ENCODE measurements around the gene ADAMTS12. TPM values are rescaled to one million over a fixed set of nuclear protein-coding genes. Genes with fewer than 3 reads are reported as not detected.

Gene ADAMTS12
- total RNA-seq, 1 experiment from 2014 or later = 6.2 TPM

- no peak overlapping the region for H3K56ac ChIP-seq (ENCODE audit: insufficient read length, low read depth, low read length)
- Mint-ChIP-seq H3K27me3 (ENCODE audit: low read depth) (peaks cover 38% of the 10 kb centered on the region), H3K27ac (no peak overlapping the region), H3K9me3 (no peaks in the 10 kb centered on the region), H3K4me3 (peak overlapping the region; percentile 47 to 82; a peak in 3 of 5 replicates), H3K36me3 (ENCODE audit: insufficient read depth in 1 of 3, low read depth in 3 of 3) (no peaks in the 10 kb centered on the region), H3K4me1 (peaks cover 18 to 25% of the 10 kb centered on the region in 2 experiments)
- no peak overlapping the region for H3K4me2 ChIP-seq (ENCODE audit: insufficient read depth, insufficient read length, low read length)
- no peak overlapping the region for H2BK15ac ChIP-seq (ENCODE audit: low read depth, low read length)
- no peak overlapping the region for H2BK120ac ChIP-seq (ENCODE audit: low read depth, low read length, poor library complexity, severe bottlenecking)
- H3K4me1 ChIP-seq (ENCODE audit: insufficient read depth, low read length) = no peaks in the 10 kb centered on the region
- no peak for TF ChIP-seq CTCF (conservative IDR thresholded peaks at IDR 0.05)
- no CpG with 5 or more reads among the region's 54 CpGs for WGBS (ENCODE audit: extremely low coverage, insufficient read length, low lambda C conversion rate)
- no peak overlapping the region for H2AFZ ChIP-seq (ENCODE audit: low read length)
- H3K79me1 ChIP-seq (ENCODE audit: insufficient read depth, low read depth, low read length, poor library complexity, severe bottlenecking) = no peaks in the 10 kb centered on the region
- no peak overlapping the region for H2BK20ac ChIP-seq (ENCODE audit: low read depth, low read length, poor library complexity, severe bottlenecking)
- H3T11ph ChIP-seq (ENCODE audit: low read length) = no peak overlapping the region
- no peaks in the 10 kb centered on the region for H4K20me1 ChIP-seq (ENCODE audit: control insufficient read depth, insufficient read depth, insufficient read length)
- no peak overlapping the region for H2AK5ac ChIP-seq (ENCODE audit: insufficient read length, low read length)
- H3K23ac ChIP-seq (ENCODE audit: insufficient read length, low read depth, low read length) = no peak overlapping the region
- H2BK12ac ChIP-seq (ENCODE audit: insufficient read length, low read depth, low read length) = no peak overlapping the region
- H3K18ac ChIP-seq (ENCODE audit: insufficient read length, low read depth, low read length) = no peak overlapping the region
- no peak for DNase-seq
- no peaks in the 10 kb centered on the region for H3K79me2 ChIP-seq (ENCODE audit: insufficient read depth, low read length)
- no peak overlapping the region for H4K5ac ChIP-seq (ENCODE audit: insufficient read length, low read depth, low read length)
- no peak overlapping the region for H3K9ac ChIP-seq (ENCODE audit: extremely low read depth, insufficient read length, low read length)
- peaks cover 11% of the 10 kb centered on the region; the same call in 1 of the 2 replicates for H3K27me3 ChIP-seq (ENCODE audit: insufficient read depth, low read length)
- no peak overlapping the region for H3K14ac ChIP-seq (ENCODE audit: insufficient read depth, low read length)
- no peaks in the 10 kb centered on the region for H3K9me3 ChIP-seq (ENCODE audit: control insufficient read depth, low read depth, low read length)
- no peak overlapping the region for H3K27ac ChIP-seq (ENCODE audit: insufficient read length, low read depth, low read length)
- H3K23me2 ChIP-seq (ENCODE audit: insufficient read length, low read depth, low read length, poor library complexity, severe bottlenecking) = peaks cover 10% of the 10 kb centered on the region
- no peak overlapping the region for H2BK5ac ChIP-seq (ENCODE audit: insufficient read length, low read length)
- H4K91ac ChIP-seq (ENCODE audit: insufficient read length, low read depth, low read length) = no peak overlapping the region
- H4K8ac ChIP-seq (replicated peaks; ENCODE audit: insufficient read length, low read depth, low read length) = no peak overlapping the region
- no peak overlapping the region for H3K4ac ChIP-seq (ENCODE audit: low read depth, low read length)
Observed at GRCh38 chr5:33937017-33937706, 45.4 kb upstream of the ADAMTS12 start.

Data from H9 (cell line).